GM19455 (cell line): ENCODE measurements around the gene KCND3.
"Not testable (repeated sequence)": the region's sequence is repeated elsewhere in the genome, so short reads cannot be mapped to it uniquely, and the experiment has no call there.

Experiments used
- ATAC-seq: cut with Tn5 transposase; IDR thresholded peaks from one replicate; pipeline ENCODE4 v1.9.1; 2021; ENCODE audit not compliant: unreplicated experiment

Gene KCND3

DNA sequence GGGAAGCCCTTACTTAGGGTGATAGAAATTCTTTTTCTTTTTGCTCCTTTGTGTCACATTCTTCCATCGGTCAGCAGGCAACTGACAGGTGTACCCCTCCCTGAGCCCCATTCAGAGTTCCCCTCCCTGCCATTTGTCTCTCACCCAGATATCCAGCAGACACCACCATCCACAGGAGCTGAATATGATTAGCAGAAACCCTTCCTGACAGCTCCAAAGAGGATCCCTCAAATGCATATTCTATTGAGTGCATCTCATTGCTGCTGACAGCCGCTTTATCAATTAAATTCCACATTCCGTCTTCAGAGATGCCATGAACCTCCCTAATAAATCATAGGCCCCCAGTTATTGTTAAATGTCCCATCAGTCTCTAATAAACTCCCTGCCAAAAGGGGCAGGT lies 239.8 kb downstream of the KCND3 start:
- no peak for ATAC-seq

GRCh38 chr1:111747947-111748346 lies 241.5 kb downstream of the KCND3 start:
- no peak for ATAC-seq

GRCh38 chr1:111747282-111747734 lies 242.2 kb downstream of the KCND3 start:
- ATAC-seq: no peak

DNA sequence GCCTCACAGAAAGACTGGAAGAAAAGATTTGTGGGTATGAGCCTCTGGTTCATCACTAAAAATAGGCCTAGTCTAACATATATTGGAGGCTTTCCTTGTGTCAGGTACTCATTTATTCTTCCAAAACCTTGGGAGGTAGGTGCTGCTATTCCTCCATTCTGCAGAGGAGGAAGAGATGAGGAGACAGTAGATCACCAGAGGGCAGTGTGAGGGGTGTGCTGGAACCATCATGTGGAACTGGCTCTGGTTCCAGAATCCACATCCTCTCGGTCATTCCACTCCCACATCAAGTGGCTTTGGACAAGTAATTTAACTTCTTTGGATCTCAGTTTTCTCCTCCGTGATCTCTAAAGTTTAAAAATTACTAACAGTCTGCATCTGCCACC lies 242.9 kb downstream of the KCND3 start:
- no peak for ATAC-seq

- no peak for ATAC-seq
Measured at GRCh38 chr1:111745675-111746613, 243.5 kb downstream of the KCND3 start.

- ATAC-seq: no peak
Measured at GRCh38 chr1:111743679-111744101, 245.8 kb downstream of the KCND3 start.

DNA sequence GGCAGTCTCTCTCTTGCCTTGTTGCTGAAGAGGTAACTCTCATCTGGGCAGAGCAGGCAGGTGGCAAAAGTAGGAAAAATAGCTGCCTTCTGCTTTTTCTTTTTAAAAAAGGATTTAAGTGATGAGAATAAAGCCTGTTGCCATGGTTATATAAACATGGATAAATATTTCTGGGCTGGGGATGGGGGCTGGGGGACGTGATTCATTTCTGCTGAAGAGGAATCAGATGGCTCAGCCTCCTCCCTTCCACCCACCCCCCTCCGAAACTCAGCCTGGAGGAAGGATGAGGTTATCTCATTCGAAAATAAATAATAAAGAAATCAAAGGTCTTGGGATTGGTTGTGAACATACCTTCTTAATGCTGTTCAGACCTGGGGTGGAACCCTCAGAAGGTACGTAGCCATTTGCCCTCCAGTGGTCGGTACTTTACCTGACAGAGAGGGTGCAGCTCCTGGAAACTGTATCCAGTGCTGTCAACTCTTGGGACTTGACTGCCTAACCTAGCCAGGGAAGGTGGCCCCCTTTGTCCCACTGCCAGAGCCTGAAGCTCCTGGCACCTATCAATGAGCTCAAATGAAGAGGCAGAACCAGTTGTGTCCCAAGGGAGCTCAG lies 246.4 kb downstream of the KCND3 start:
- ATAC-seq: no peak

DNA sequence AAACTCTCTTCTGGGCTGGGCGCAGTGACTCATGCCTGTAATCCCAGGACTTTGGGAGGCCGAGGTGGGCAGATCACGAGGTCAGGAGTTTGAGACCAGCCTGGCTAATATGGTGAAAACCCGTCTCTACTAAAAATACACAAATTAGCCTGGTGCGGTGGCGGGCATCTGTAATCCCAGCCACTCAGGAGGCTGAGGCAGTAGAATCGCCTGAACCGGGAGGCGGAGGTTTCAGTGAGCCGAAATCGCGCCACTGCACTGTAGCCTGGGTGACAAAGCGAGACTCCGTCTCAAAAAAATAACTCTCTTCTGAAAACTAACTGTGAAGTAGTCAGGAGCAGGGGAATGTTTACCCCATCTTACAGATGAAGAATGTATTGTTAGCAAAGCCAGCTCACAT lies 247.2 kb downstream of the KCND3 start:
- ATAC-seq: not testable (repeated sequence)

DNA sequence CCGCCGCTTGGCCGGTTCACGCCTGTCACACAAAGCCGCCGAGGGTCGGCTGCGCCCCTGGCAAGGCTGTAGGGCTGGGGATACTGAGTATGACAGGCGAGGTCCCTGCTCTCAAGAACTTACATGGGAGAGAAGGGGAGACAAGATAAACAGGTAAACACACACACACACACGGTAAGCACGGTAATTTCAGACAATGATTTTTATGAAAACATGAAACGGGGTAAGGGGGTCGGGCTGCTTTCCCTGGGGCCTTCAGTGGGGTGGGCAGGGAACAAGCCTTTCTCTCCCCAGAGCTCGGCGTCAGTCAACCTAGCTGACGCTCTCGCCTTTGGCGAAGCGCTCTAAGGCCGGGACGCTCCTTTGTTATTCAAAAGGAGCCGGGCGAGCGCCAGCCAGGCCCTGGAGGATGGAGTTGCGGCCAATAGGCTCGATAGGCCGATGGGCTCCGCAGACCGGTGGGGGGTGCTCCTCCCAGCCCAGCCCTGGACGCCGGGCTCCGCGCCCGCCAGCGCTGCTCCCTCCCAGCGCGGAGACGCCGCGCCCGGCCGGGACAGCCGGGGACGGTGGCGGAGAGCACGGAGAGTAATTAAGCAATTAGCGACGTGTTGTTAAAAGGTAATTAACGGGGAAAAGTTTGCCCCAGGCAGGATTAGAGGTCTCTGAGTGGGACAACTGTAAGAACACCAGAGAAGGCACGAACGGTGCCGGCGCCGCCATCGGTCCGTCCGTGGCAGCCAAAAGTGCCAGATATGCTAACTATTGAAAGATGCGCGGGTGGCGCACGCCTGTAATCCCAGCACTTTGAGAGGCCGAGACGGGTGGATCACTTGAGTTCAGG lies 249.3 kb downstream of the KCND3 start:
- ATAC-seq: no peak

- peak; percentile 89 for ATAC-seq
Measured at GRCh38 chr1:111739194-111739924, 250.1 kb downstream of the KCND3 start, which contains the start of gene INKA2. TSS of gene INKA2 (minus strand) at chr1:111739395. CDS start at chr1:111739242, 153 bp downstream.

DNA sequence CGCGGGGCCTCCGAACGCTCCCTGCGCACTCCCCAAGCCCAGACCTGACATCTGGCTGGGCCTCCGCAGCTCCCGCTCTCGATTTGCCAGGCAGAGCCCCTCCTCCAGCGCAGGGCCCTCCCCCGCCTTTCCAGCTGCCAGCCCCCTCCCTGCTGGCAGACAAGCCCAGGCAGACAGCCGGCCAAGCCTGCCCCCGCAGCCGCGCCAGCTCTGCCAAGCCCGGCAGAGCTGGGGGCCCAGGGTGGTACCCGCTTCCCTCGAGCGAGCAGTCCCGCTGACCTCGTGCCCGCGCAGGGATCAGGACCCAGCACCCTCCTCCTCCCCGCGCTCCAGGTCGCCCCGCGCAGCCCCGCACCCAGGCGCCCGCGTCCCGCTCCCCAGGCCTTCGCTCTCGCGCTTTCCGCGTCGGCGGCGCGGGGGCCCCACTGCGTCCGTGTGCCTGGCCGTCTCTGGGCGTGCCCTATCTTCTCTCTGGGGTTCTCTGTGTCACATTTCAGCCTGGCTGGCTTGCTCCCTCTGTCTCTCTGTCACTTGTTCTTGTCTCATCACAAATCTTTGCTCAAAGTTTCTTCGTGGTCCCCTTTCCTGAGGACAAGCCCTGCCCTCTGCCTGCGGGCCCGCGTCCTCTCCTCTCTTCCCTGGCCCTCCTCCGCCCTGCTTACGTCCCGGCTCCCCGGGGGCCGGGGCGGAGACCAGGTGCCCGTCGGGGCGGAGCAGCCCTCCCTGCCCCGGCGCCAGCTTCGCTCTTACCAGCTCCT lies 250.9 kb downstream of the KCND3 start:
- ATAC-seq: peak; percentile 62

- no peak for ATAC-seq
Measured at GRCh38 chr1:111738133-111738435, 251.4 kb downstream of the KCND3 start.

DNA sequence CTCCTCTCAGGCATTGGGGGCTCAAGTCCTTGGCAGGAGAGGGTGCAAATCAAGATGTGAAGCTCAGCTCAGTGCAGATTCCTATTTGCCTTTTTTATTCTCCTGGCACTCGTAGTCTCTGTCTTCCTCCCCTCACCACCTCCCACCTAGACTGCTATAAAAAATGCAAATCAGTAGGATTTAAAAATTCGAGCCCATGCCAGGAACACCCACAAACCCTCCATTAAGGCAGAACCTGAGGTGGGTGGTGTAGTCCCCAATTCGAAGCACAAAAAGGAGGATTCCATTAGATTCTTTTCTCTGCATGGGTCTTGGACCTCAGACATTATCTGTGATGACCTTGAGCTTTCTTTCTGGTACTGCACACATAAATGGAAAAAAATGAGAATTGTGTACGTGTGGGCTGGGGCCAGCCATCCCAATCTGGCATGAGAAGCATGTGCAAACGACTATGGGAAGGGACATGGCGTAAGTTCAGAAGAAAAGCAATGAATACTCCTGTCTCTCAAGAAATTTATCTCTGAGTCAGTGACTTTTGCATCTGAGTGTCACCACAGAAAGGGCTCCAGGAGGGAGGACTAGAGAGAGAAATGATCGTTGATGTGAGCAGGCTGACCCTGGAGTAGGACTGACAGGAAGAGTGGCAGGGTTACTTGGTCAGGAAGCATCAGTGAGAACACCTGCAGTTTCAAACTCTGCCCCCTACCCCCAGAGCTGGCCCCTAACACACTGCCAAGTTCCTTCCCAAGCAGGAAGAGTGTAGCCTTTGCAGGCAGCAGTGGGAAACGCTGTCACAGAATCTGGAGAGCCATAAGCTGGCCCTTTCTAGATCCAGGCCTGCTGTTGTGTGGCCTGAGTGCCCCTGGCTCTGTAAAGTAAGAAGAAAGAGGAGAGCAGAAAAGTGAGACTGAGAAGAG lies 252.0 kb downstream of the KCND3 start:
- no peak for ATAC-seq

DNA sequence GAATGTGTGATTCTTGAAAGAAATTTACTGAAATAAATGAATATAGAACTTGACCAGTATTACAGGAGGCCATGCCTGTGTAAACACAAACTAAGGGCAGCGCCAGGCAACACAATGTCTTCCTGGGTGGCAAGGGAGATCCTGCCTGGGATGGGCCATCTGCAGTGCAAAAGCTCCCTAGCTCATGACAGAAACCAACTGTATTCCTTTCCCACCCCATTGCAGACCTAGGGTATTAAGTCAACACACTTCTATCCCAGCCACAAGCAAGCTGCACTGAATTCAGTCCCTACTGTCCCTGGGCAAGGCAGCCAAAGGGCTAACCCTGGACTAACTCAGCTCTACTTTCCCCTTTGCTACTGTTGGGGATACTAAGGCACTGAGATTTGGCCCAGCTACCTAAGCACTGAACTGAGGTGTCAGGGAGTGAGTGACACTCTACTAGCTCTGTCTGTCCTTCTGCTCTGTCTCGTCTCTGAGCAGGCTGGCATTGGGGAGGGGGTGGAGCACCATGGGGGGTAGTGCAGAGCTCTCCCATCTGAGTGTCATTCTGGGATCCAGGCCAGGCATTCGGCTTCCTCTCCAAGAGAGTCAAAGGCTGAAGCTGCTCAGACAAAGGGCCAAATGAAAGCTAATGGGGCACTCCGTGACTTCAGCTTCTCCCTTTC lies 252.8 kb downstream of the KCND3 start:
- no peak for ATAC-seq

DNA sequence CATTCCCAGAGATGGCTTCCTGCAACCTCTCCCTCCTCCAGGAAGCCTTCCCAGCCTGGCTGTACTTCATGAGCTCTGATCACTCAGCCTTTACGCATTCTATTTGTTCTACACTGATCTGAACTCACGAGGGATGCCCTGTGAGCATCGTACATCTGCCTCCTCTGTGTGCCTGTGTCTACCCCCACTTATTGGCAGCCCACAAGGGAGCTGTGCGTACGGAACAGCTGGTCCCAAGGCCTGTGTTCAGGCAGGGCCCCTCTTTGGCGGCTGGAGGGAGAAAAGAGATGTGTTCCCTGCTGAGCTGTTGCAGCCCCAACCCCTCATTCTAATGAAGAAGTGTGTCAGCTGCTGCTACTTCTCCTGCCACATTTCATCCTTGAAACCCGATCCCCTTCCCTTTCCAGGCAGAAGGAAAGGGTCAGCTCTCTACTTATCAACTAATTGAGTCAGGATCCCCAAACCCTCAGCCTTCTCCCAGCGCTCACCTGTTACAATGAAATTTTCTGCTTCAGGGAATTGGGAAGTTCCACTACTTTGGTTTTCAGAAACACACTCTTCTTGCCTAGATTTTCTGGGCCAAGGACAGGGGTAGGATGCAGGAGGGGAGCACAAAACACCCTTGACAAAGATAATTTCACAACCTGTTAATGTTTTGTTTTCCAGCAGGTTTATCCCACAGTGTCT lies 253.5 kb downstream of the KCND3 start:
- ATAC-seq: no peak

DNA sequence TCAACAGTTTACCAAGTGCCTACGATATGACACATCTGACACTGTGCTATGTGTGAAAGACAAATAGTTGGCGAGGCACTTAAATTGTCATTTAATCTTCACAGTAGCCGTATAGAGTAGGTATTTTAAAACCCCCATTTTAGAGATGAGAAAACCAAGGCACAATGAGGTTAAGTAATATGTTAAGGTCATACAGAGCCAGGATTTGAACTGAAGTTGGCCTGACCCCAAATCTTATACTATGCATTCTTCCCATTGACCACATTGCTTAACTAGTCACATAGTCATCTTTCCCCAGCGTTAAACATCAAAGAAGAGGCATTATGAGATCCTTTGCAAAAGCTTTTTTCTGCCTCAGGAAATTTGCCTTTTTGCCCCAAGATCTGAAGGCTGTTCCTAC lies 254.1 kb downstream of the KCND3 start:
- ATAC-seq: no peak

- no peak for ATAC-seq
Measured at GRCh38 chr1:111734856-111735255, 254.6 kb downstream of the KCND3 start.

DNA sequence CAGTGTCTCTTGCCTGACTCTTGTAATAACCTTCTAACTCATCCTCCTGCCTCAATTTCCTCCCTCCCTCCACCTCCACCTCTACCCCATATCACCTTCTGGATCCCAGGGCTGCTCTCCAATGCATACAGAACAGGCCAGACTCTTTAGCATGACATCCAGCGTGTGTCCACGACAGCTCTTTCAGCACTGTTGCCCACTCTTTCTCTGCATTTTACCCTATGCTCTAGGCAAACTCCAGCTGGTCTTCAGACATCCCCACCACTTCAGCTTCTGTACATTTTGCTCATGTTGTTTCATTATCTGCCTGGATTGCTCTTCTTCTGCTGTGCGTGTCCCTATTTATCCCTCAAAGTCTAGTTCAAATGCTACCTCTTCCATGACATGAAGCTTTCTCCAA lies 255.0 kb downstream of the KCND3 start:
- no peak for ATAC-seq
